ENCODE results near the gene PIK3CA. TPM values are rescaled to one million over a fixed set of nuclear protein-coding genes. Genes with fewer than 3 reads are reported as not detected.

PIK3CA gene
- total RNA-seq, 1 experiment from 2014 or later: 12.0 TPM

GRCh38 chr3:179196098-179196497, 47.9 kb downstream of the PIK3CA start:
- Histone ChIP-seq H4K20me1 (ENCODE audit: control insufficient read depth, insufficient read depth, insufficient read length) (no peaks in the 10 kb centered on the region), H2BK120ac (ENCODE audit: low read depth, low read length, poor library complexity, severe bottlenecking) (no peak overlapping the region), H3K79me2 (ENCODE audit: insufficient read depth, low read length) (no peaks in the 10 kb centered on the region), H3K18ac (ENCODE audit: insufficient read length, low read depth, low read length) (no peak overlapping the region), H3K14ac (ENCODE audit: insufficient read depth, low read length) (no peak overlapping the region), H3K27ac (ENCODE audit: insufficient read length, low read depth, low read length) (no peak overlapping the region), H3K27me3 (ENCODE audit: insufficient read depth, low read length) (no peaks in the 10 kb centered on the region), H3K56ac (ENCODE audit: insufficient read length, low read depth, low read length) (no peak overlapping the region), H4K91ac (ENCODE audit: insufficient read length, low read depth, low read length) (no peak overlapping the region), H3K9me3 (ENCODE audit: control insufficient read depth, low read depth, low read length) (no peaks in the 10 kb centered on the region), H2BK12ac (ENCODE audit: insufficient read length, low read depth, low read length) (no peak overlapping the region), H2AFZ (ENCODE audit: low read length) (no peak overlapping the region), H3K4me2 (ENCODE audit: insufficient read depth, insufficient read length, low read length) (no peak overlapping the region), H3K9ac (ENCODE audit: extremely low read depth, insufficient read length, low read length) (no peak overlapping the region), H2BK5ac (ENCODE audit: insufficient read length, low read length) (no peak overlapping the region), H3T11ph (ENCODE audit: low read length) (no peak overlapping the region), H2BK15ac (ENCODE audit: low read depth, low read length) (no peak overlapping the region), H3K4me1 (ENCODE audit: insufficient read depth, low read length) (no peaks in the 10 kb centered on the region; the same call in 1 of the 2 replicates), H2AK5ac (ENCODE audit: insufficient read length, low read length) (no peak overlapping the region), H3K79me1 (ENCODE audit: insufficient read depth, low read depth, low read length, poor library complexity, severe bottlenecking) (no peaks in the 10 kb centered on the region), H3K23me2 (ENCODE audit: insufficient read length, low read depth, low read length, poor library complexity, severe bottlenecking) (no peaks in the 10 kb centered on the region), H3K4ac (ENCODE audit: low read depth, low read length) (no peak overlapping the region), H2BK20ac (ENCODE audit: low read depth, low read length, poor library complexity, severe bottlenecking) (no peak overlapping the region), H4K5ac (ENCODE audit: insufficient read length, low read depth, low read length) (no peak overlapping the region), H3K23ac (ENCODE audit: insufficient read length, low read depth, low read length) (no peak overlapping the region), H4K8ac (replicated peaks; ENCODE audit: insufficient read length, low read depth, low read length) (no peak overlapping the region)
- no peak for DNase-seq
- WGBS (ENCODE audit: extremely low coverage, insufficient read length, low lambda C conversion rate): no CpG with 5 or more reads among the region's 1 CpG
- H3K27me3 Mint-ChIP-seq (ENCODE audit: low read depth): no peaks in the 10 kb centered on the region
- peak overlapping the region in 1 of 3 experiments; percentile 40; a peak in 1 of 7 replicates for H3K27ac Mint-ChIP-seq
- H3K4me1 Mint-ChIP-seq: peaks cover 21 to 27% of the 10 kb centered on the region in 2 experiments
- H3K36me3 Mint-ChIP-seq (ENCODE audit: insufficient read depth in 1 of 3, low read depth in 3 of 3): peaks cover 3 to 9% (median 7%) of the 10 kb centered on the region in 3 experiments; a peak in 6 of 7 replicates
- no peak for TF ChIP-seq CTCF (conservative IDR thresholded peaks at IDR 0.05)
- H3K4me3 Mint-ChIP-seq: no peak overlapping the region
- no peaks in the 10 kb centered on the region for H3K9me3 Mint-ChIP-seq

Data from H9 (cell line).